HG03045 (cell line): Measurements from ENCODE around the gene CCDC38.
"Not testable (repeated sequence)": the region's sequence is repeated elsewhere in the genome, so short reads cannot be mapped to it uniquely, and the experiment has no call there.

Experiments
- ATAC-seq: cut with Tn5 transposase; IDR thresholded peaks from one replicate; pipeline ENCODE4 v1.9.1; 2021; ENCODE audit warnings: mild to moderate bottlenecking, moderate library complexity; ENCODE audit not compliant: unreplicated experiment

The CCDC38 gene

GRCh38 chr12:95887311-95887710, 55.1 kb downstream of the CCDC38 start:
- no peak for ATAC-seq

GRCh38 chr12:95884998-95885397, 57.4 kb downstream of the CCDC38 start:
- ATAC-seq, result no peak

DNA sequence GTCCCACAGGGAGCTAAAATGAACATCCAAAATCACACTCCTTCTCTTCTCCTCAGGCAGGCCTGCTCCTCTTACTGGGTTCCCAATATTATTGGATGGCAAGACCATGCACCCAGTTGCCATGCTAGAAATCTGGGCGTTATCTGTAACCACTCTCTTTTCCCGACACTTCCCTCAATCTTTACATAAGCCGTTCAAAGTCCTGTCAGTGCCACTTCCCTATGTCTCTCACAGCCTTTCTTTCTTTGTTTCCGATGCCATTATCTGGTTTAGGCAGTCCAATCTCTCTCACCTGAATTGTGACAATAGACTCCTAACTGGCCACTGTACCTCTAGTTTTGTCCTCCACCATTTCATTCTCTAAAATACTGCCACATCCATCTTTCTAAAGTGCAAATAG, 59.5 kb downstream of the CCDC38 start:
- ATAC-seq, result no peak

DNA sequence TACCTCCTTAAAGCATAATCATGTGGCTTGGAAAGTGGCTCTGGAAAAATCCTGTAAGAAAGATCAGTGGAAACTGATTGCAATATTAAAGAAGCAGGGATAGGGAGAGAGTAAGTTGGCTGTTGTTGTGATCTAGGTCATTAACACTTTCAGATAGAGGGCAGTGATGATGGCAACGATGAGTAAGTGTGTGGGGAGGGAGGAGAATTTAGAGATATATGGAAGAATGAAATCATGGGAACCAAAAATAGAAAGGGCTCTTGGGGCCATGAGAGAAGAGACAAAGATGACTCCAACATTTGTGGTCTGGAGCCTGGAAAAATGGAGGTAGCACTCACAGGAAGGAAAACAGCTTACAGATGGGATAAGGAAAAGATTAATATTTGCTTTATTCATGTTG, 60.3 kb downstream of the CCDC38 start:
- no peak for ATAC-seq

- no peak for ATAC-seq
These were observed 61.0 kb downstream of the CCDC38 start for GRCh38 chr12:95881331-95881955.

GRCh38 chr12:95880895-95881294, 61.5 kb downstream of the CCDC38 start:
- no peak for ATAC-seq

DNA sequence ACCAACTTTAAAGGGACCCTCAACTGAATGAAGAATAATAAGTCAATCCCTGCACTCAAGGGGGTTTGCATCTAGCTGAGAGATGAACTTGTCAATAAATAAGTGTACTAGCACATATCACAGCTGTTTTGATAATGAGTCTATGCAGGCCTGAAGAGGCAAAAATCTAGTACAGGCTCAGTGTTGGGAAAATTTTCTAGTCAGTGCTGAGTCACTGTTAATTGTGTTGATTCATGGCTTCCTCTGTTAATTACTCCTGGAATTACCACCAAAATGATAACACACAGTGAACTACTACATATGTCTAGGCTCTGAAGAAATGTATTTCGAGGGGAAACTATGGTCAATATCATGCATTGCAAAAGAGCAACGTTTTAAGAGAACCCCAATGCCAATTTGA, 64.8 kb downstream of the CCDC38 start:
- ATAC-seq, result no peak

DNA sequence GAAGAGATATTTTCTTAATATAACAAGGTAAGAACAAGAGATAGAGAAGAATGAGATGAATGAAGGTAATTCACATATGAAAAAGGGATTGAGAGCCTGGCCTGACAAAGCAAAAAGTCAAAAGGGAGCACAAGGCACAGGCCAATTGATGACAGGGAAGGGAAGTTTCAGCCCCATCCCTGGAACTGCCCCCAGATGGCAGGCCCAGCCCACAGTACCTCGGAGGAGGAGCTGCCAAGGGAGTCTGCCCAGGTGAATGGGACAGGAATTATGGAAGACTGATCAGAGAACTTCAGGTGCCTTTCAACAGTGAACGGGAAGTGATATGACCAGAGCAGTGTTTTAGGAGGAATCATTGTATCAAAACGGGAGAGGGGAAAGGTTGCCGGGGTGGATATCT, 68.0 kb downstream of the CCDC38 start:
- no peak for ATAC-seq

GRCh38 chr12:95870897-95871296, 71.5 kb downstream of the CCDC38 start:
- ATAC-seq, result no peak

- no peak for ATAC-seq
These were observed 79.1 kb downstream of the CCDC38 start for GRCh38 chr12:95863337-95863736.

GRCh38 chr12:95862038-95862437, 80.4 kb downstream of the CCDC38 start:
- no peak for ATAC-seq

DNA sequence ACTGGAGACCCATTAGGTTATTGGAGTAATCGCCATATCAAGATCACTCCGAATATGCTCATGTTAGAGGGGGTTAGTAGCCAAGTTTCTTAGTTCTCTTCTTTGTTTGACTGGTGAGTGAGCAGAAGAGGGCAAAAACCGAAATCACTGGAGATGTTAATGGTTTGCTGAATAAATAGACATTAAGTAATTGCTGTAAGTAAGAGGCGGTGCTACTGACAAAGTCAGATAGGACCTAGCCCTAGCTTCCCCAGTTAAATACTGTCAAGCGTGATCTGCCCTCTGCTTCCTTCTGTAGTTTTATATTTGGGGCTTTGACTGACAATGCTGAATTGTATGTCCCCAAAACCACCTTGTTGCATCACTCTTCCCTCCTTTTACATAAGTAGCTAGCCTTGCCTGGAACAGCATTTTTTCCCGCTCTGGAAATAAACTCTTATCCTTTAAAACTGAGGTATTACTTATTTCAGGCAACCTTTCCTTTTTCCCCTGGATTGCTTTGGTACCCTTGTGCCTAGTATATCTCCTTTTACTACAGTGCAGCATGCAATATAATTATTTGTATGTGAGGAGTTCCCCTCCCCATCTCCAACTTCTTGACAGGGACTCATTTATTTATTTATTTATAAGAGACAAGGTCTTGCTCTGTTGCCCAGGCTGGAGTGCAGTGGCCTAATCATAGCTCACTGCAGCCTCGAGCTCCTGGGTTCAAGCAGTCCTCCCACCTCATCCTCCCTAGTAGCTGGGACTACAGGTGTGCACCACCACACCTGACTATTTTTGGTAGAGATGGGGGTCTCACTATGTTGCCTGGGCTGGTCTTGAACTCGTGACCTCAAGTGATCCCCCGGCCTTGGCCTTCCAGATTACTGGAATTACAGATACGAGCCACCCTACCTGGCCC, 82.2 kb downstream of the CCDC38 start:
- no peak for ATAC-seq

GRCh38 chr12:95859344-95859816, 83.0 kb downstream of the CCDC38 start:
- peak; percentile 9 for ATAC-seq

DNA sequence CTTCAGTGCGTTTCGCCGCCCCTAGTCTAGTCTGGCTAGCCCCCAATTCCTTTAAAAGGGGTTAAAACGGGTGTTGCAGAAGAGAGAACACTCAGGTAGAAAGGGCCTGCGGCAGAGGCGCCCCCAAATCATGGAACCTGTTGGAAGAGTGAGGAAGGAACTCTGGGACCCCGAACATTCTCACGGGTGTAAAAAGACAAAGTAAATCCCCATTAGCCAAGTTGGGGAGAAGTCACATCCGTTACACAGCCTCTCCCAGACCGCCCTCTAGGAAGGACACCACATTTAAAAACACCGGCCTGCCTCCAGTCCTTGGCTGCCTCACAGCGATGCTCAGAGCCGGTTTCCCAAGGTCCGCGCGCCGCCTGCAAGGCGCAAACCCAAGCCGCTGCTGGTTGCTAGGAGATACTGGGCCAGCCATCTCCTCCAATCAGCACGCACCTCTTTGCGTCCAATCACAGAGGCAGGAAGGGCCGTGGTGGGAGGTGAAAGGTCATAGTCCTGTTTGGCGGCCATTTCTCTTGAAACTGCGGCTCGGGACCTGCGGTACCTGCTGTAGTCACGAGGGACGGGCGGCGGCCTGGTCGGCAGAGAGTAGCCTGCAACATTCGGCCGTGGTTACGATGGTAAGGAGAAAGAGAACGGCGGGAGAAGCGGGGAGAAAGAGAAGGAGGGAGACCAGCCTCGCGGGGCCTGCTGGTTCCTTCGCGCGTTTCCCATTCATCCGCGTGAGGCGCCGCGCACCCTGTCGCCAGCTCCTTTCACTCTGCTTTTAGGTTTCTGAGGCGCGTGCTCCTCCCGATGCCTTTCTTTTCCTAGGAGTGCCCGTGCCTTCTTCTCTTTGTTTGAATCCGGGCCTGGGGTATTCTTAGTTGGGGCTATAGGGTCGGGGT, 83.7 kb downstream of the CCDC38 start, which contains the start of gene SNRPF:
Gene SNRPF, plus strand, starts transcription at position 502 of the 893 bp plus-strand sequence. Its CDS starts 122 bp downstream, at position 624.
- peak; percentile 100 for ATAC-seq

DNA sequence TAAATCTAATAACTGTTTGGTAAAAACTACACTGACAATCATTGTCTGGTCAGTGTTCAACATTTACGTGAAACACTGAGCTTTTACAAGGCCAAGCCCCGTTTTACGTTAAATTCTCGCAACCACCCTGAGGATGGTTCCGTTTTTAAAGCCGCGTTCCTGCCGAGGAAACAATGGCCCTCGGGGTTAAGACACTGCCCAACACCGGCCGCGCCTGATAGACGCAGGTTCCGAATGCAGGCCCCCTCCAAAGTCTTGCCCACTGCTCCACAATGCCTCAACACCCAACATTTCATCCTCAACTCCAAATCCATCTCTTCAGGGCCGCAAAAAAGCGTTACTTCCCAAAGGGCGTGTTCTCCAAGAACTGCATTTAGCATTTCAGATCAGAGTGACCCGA, 84.6 kb downstream of the CCDC38 start:
- no peak for ATAC-seq

- no peak for ATAC-seq
These were observed 85.3 kb downstream of the CCDC38 start for GRCh38 chr12:95857156-95857555.

GRCh38 chr12:95852133-95852532, 90.3 kb downstream of the CCDC38 start:
- ATAC-seq, result no peak

- no peak for ATAC-seq
These were observed 90.8 kb downstream of the CCDC38 start for GRCh38 chr12:95851606-95852005.

GRCh38 chr12:95848575-95849388, 93.6 kb downstream of the CCDC38 start:
- ATAC-seq, result no peak

GRCh38 chr12:95842426-95842825, 100.0 kb downstream of the CCDC38 start:
- not testable (repeated sequence) for ATAC-seq
